ENCODE results near the gene CILP. TPM values are rescaled to one million over a fixed set of nuclear protein-coding genes. Genes with fewer than 3 reads are reported as not detected.
"Not testable (repeated sequence)": the region's sequence is repeated elsewhere in the genome, so short reads cannot be mapped to it uniquely, and the experiment has no call there.

CILP gene
- total RNA-seq, 1 donor from 2014 or later, result 0.02 TPM

DNA sequence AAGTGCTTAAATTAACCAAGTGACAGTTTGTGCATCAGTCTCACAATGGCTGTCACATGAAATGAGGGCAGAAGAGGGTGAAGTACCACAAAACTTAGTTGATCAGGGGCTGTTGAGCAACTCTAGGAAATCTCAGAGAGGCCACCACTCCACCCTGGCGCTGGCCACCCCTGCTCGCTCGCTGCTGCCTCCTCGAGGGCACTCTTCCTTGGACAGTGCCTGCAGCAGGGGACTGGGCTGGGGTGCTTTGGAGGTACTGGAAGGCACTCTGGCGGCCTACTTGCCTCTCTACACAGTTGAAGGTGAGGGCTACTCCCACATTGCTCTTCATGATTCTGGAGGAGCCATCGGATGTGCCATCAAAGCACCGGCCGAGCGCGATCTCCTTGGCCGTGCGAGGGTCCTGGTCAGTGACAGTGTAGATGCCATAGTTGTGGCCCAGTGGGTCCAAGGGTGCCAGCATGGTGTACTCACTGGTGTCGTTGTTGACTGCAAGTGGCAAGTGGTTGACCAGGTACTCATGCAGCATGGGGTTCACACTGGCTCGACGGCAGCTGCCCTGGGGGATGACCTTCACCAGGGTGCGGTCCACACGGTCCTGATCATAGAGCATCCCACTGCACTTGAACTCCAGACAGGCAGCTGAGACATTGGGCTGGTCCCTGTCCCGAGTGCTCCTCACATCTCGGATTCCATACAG lies 14.5 kb downstream of the CILP start:
- no peak for DNase-seq
- intact Hi-C loops (cut with micrococcal nuclease), result no loop called here
- H3K9me3 Mint-ChIP-seq, result no peaks in the 10 kb centered on the region
- H3K27me3 Mint-ChIP-seq, result peaks cover 12% of the 10 kb centered on the region
- no peak overlapping the region for H3K4me3 Mint-ChIP-seq
- H3K4me1 Mint-ChIP-seq, result no peaks in the 10 kb centered on the region
- no peak overlapping the region for H3K27ac Mint-ChIP-seq
- H3K36me3 Mint-ChIP-seq (ENCODE audit: low read depth), result no peaks in the 10 kb centered on the region

DNA sequence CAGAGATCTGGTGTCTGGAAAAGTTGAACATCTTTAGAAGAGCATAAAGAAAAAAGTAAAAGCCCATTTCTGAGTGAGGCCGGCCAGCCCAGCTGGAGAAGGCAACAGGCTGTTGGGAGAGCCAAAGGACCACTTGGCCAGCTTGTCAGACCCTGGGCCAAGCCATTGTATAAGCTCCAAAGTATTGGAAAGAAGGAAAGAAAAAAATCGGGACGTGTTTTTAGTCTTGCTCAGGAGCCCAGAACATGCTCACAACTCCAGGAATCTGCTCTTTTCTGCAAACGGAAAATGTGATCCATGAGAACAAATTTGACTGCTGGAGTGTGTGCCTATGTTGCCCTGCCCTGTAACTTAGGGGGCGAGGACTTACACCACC lies 15.7 kb downstream of the CILP start:
- DNase-seq, result no peak
- H3K4me1 Mint-ChIP-seq, result no peaks in the 10 kb centered on the region
- intact Hi-C loops (cut with micrococcal nuclease), result no loop called here
- no peaks in the 10 kb centered on the region for H3K36me3 Mint-ChIP-seq (ENCODE audit: low read depth)
- no peak overlapping the region for H3K27ac Mint-ChIP-seq
- no peaks in the 10 kb centered on the region for H3K9me3 Mint-ChIP-seq
- no peak overlapping the region for H3K4me3 Mint-ChIP-seq
- H3K27me3 Mint-ChIP-seq, result peaks cover 6% of the 10 kb centered on the region

DNA sequence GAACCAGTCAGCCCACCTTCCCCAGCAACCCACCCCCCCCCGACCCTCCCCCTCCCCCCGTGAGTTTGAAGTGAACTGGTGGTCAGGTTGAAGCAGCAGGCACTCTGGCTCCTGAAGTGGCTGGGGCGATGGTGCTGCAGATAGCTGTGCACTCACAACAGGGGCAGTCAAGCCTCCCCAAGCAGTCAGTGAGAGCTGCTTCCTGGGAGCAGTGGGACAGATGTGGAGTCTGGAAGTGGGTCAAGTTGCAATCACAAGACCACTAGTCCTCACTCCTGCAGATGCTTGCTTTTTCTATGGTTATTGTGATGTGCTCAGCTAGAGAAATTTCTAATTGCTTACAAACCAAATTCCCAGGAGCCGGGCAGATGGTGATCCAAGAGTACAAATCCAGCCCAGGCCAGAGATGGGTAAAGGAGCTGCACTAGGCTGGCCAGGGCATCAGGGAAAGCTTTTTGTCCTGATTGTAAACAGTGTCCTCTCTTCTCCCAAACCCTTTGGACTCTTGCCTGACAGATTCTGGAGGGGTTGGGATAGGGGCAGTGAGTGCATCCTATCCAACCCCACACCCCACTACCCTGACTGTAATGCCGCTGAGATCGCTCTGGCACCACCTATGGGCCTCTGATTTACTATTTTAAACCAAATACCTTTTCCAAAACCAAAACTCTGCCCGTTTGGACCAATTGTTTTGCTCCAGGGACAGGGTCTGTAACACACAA lies 16.3 kb downstream of the CILP start:
- Mint-ChIP-seq H3K4me3 (no peak overlapping the region), H3K4me1 (no peaks in the 10 kb centered on the region), H3K27ac (no peak overlapping the region), H3K36me3 (ENCODE audit: low read depth) (no peaks in the 10 kb centered on the region), H3K27me3 (peaks cover 3% of the 10 kb centered on the region), H3K9me3 (no peaks in the 10 kb centered on the region)
- intact Hi-C loops (cut with micrococcal nuclease), result no loop called here
- DNase-seq, result no peak

DNA sequence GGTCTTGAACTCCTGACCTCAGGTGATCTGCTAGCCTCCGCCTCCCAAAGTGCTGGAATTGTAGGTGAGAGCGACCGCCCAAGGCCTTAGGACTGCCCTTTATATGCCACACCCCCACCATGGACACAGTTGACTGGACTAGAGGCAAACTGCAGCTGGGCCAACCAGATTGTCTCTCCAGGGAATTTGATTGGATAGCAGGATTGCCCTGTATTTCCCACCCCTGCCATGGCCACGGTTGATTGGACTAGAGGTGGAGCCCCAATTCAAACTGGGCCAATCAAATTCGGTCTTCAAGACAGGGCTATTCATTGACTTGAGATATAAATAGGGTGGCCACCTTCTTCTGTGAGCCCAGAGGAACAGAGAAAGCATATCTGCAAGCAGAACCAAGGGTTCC lies 19.3 kb downstream of the CILP start:
- Mint-ChIP-seq H3K36me3 (ENCODE audit: low read depth) (no peaks in the 10 kb centered on the region), H3K27ac (no peak overlapping the region), H3K9me3 (no peaks in the 10 kb centered on the region), H3K27me3 (peaks cover 5% of the 10 kb centered on the region), H3K4me1 (no peaks in the 10 kb centered on the region), H3K4me3 (no peak overlapping the region)
- DNase-seq, result no peak
- intact Hi-C loops (cut with micrococcal nuclease), result no loop called here

DNA sequence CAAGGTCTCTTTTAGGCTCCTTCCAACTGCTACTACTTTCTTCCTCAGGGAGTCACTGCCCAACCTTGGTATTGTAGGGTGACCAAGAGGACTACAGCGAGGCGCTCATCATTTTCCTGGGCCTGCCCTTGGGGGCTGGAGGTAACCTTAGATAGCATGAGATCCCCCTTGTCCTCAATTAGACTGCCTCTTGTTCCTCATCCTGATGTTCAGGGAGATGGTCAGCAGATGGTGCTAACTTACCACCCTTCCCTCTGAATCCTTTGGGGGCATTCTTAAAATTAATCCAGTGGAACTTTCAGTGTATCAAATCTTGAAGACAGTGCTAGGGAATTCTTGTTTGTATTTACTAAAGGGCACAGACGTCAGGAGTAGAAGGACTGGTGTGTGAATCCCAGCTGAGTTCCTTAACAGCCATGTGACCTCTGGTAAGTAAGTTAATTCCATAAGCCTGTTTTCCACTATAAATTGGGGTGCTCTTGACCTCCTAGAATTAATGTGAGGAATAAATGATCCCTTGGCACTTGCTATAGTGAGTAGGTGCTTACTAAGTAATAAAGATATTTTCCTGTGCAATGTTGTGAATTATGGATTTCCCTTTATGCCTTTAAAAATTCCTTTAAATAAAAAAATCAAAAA lies 22.1 kb downstream of the CILP start:
- peaks cover 1% of the 10 kb centered on the region for H3K27me3 Mint-ChIP-seq
- peak; percentile 73 for DNase-seq
- H3K27ac Mint-ChIP-seq, result no peak overlapping the region
- intact Hi-C loops (cut with micrococcal nuclease), result loop anchor here (1.0 to 10.0 kb wide), 3 partner anchors 82 to 344 kb away; partner anchors contain the start of gene PLEKHO2
- H3K9me3 Mint-ChIP-seq, result no peaks in the 10 kb centered on the region
- H3K36me3 Mint-ChIP-seq (ENCODE audit: low read depth), result peaks cover 1% of the 10 kb centered on the region
- H3K4me3 Mint-ChIP-seq, result no peak overlapping the region
- H3K4me1 Mint-ChIP-seq, result peaks cover 7% of the 10 kb centered on the region

DNA sequence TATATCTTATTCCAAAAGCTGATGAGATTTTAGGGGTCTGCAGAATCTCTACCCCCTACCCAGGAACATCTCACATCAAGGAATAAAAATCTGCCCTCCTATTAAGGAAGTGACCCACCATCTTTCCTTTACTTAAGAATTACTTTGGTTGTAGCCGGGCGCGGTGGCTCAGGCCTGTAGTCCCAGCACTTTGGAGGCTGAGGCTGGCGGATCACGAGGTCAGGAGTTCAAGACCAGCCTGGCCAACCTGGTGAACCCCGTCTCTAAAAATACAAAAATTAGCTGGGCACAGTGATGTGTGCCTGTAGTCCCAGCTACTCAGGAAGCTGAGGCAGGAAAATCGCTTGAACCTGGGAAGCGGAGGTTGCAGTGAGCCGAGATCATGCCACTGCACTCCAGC lies 22.8 kb downstream of the CILP start:
- peaks cover 10% of the 10 kb centered on the region for H3K4me1 Mint-ChIP-seq
- H3K4me3 Mint-ChIP-seq; H3K9me3 Mint-ChIP-seq; H3K27me3 Mint-ChIP-seq; DNase-seq; H3K36me3 Mint-ChIP-seq (ENCODE audit: low read depth); H3K27ac Mint-ChIP-seq: not testable (repeated sequence)
- intact Hi-C loops (cut with micrococcal nuclease), result loop anchor here (10.0 kb wide), 1 partner anchor 344 kb away; the partner anchor contains the start of gene PLEKHO2

DNA sequence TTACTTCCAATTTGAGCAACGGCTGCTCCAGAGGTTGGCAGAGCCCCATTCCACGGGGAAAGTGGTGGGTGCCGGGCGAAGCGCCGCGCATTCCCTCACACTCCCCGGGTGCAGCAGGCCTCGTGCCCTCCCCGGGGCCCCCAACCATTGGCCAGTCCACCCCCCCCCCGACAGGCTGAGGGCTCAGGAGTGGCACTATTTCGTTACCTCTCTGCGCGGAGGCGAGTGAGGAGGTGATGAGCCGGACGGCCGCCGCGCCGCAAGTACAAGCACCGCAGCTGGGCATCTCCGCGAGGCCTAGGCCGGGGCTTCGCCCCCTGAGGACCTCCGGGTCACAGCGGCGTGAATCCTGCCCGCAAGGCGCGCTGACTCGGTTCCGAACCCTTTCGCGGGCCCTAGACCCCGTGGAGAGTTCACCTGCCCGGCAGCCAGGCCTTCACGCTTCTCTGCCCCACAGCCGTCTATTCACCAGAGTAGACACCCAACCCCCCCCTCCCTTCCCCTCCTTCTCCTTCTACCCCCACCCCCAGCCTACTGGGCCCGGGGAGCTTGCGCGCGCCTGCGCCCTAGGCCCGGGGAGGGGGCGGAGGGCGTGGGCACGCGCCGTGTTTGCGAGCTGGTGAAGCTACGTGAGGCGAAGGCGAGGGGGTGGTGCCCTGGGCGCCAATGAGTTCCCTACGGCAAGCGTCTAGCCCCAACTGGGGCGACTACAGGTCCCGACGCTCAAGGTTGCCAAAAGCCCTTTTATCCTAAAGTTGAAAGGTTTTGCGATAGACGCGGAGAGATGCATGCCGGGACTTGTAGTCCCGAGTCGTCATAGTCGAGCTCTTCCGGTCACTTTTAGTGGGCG lies 26.2 kb downstream of the CILP start, which contains the start of gene CLPX:
TSS of gene CLPX (minus strand) at position 475 of the 850 bp plus-strand sequence. CDS start at position 286, 189 bp downstream.
- Mint-ChIP-seq H3K9me3 (no peaks in the 10 kb centered on the region), H3K4me1 (peaks cover 22% of the 10 kb centered on the region), H3K27me3 (peaks cover 1% of the 10 kb centered on the region), H3K36me3 (ENCODE audit: low read depth) (peaks cover 13% of the 10 kb centered on the region), H3K27ac (peak within 1 kb of the TSS; percentile 91), H3K4me3 (peak within 1 kb of the TSS; percentile 94)
- peak; percentile 97 for DNase-seq
- intact Hi-C loops (cut with micrococcal nuclease), result loop anchor here (1.0 to 10.0 kb wide), 5 partner anchors 52 to 340 kb away; partner anchors contain the start of genes PDCD7, PLEKHO2 and RNU5B-1

DNA sequence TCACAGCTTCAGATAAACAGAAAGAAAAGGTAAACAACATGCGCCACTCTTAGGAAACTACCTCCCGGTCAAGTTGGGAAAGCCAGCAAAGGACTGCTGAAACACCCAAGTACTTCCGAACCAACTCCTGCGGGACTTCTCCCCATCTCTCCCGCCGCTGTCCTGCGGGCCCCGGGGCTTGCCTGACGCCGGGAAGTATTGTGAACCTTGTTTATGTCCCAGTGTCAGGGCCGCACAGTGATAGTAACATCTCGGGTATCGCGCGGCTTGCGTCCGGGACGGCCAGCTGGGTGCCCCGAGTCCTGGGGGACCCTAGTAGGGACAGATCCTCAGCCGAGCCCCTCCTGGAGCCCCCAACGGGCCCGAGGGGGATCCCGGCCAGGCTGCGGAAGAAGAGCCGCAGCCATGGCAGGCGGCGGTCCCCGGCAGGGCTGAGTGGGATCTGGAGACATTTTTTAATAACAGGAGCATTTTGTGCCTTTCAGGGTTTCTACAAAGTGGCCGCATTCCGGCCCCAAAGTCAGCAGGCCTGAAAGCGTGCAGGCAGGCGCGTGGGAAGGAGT lies 26.9 kb downstream of the CILP start:
- H3K4me1 Mint-ChIP-seq, result peaks cover 22% of the 10 kb centered on the region
- peak overlapping the region; percentile 94 for H3K4me3 Mint-ChIP-seq
- DNase-seq, result peak; percentile 85
- intact Hi-C loops (cut with micrococcal nuclease), result loop anchor here (10.0 kb wide), 1 partner anchor 340 kb away; the partner anchor contains the start of gene PLEKHO2
- peak overlapping the region; percentile 91 for H3K27ac Mint-ChIP-seq
- no peaks in the 10 kb centered on the region for H3K9me3 Mint-ChIP-seq
- peaks cover 1% of the 10 kb centered on the region for H3K27me3 Mint-ChIP-seq
- H3K36me3 Mint-ChIP-seq (ENCODE audit: low read depth), result peaks cover 15% of the 10 kb centered on the region

DNA sequence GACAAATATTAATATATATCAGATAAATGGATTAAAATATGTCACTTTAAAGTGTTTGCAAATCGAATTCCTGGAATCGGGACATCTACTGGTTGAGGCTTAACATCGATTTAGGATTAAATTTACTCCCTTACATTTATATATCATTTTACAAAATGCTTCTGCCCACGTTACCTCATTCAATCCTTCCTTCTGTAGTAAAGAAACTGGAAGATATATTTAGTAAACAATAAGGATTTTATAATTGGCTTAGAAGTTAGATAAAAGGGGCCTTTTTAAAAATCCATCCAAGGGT lies 27.5 kb downstream of the CILP start:
- no peak for DNase-seq
- Mint-ChIP-seq H3K27me3 (no peaks in the 10 kb centered on the region), H3K36me3 (ENCODE audit: low read depth) (peaks cover 16% of the 10 kb centered on the region), H3K9me3 (no peaks in the 10 kb centered on the region), H3K4me3 (peak overlapping the region; percentile 94), H3K4me1 (peaks cover 23% of the 10 kb centered on the region), H3K27ac (peak overlapping the region; percentile 91)
- intact Hi-C loops (cut with micrococcal nuclease), result loop anchor here (10.0 kb wide), 1 partner anchor 339 kb away; the partner anchor contains the start of gene PLEKHO2

DNA sequence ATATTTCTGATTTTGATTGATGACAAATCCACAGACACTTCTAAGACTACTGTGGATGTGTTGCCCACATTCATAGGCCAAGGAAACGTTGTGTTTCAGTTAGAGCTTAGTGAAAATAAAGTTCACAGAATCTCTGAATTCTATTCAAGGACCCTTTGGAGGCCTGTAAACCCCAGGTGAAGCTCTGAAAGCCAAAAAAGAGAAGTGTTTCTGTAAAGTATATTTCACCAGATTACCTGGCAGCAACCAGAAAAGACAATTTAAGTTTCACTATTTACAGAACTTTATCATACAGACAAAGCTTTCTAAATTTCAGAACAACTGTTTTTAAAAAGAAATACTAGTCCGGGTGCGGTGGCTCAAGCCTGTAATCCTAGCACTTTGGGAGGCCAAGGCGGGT lies 28.7 kb downstream of the CILP start:
- no peak overlapping the region for H3K27ac Mint-ChIP-seq
- DNase-seq, result no peak
- H3K4me3 Mint-ChIP-seq, result peak overlapping the region; percentile 94
- peaks cover 24% of the 10 kb centered on the region for H3K4me1 Mint-ChIP-seq
- H3K36me3 Mint-ChIP-seq (ENCODE audit: low read depth), result peaks cover 21% of the 10 kb centered on the region
- H3K27me3 Mint-ChIP-seq, result no peaks in the 10 kb centered on the region
- no peaks in the 10 kb centered on the region for H3K9me3 Mint-ChIP-seq
- intact Hi-C loops (cut with micrococcal nuclease), result loop anchor here (10.0 kb wide), 1 partner anchor 338 kb away; the partner anchor contains the start of gene PLEKHO2

DNA sequence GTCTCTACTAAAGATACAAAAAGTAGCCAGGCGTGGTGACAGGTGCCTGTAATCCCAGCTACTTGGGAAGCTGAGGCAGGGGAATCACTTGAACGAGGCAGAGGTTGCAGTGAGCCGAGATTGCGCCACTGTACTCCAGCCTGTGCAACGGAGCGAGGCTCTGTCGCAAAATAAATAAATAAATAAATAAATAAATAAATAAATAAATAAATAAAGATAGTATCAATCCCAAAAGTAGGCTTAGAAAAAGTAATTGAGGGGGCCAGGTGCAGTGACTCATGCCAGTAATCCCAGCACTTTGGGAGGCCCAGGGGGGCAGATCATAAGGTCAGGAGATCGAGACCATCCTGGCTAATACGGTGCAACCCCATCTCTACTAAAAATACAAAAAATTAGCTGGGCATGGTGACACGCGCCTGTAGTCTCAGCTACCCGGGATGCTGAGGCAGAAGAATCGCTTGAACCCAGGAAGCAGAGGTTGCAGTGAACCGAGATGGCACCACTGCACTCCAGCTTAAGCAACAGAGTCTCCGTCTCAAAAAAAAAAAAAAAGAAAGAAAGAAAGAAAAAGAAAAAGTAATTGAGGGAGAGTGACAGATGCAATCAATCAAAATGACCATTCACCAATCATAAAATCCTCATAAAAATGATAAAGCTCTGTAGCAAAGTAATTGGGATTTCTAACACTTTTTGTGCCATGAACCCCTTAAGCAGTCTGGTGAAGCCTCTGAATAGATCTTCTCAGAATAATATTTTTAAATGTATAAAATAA lies 29.5 kb downstream of the CILP start:
- Mint-ChIP-seq H3K27ac (peak overlapping the region; percentile 25), H3K36me3 (ENCODE audit: low read depth) (peaks cover 21% of the 10 kb centered on the region), H3K4me1 (peaks cover 24% of the 10 kb centered on the region)
- H3K9me3 Mint-ChIP-seq, H3K27me3 Mint-ChIP-seq, DNase-seq, H3K4me3 Mint-ChIP-seq: not testable (repeated sequence)
- intact Hi-C loops (cut with micrococcal nuclease), result loop anchor here (10.0 kb wide), 1 partner anchor 337 kb away; the partner anchor contains the start of gene PLEKHO2

DNA sequence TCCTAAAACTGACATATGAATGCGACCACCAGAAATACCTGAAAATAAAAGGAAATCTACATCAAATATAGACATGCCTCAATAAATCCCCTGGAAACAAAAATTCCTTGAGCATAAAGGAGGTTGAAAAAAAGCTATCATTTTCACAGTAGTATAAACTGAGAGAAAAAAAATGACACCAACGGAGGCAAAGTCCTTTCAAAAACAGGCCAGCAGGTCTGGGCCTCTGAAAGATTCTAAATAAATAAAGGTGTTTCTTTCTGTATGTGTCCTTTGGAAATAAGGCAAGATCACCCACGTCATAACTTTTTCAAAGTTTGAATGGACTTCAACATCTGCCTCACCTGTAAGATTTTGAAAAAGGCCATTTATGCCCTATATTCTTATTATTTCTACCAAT lies 31.1 kb downstream of the CILP start:
- no peak overlapping the region for H3K4me3 Mint-ChIP-seq
- intact Hi-C loops (cut with micrococcal nuclease), result loop anchor here (10.0 kb wide), 1 partner anchor 335 kb away; the partner anchor contains the start of gene PLEKHO2
- H3K4me1 Mint-ChIP-seq, result peaks cover 17% of the 10 kb centered on the region
- H3K27me3 Mint-ChIP-seq, result no peaks in the 10 kb centered on the region
- no peak overlapping the region for H3K27ac Mint-ChIP-seq
- peaks cover 29% of the 10 kb centered on the region for H3K36me3 Mint-ChIP-seq (ENCODE audit: low read depth)
- no peaks in the 10 kb centered on the region for H3K9me3 Mint-ChIP-seq
- DNase-seq, result no peak
